Activated CD4-positive, alpha-beta T cell treated with anti-CD3 and anti-CD28 coated beads, Interleukin-2, amount 50 U/mL, for 4 hours (primary cell): ENCODE data around the gene OBSCN.

Experiments used
- DNase-seq, 2 experiments: peaks; one replicate each; pipeline ENCODE4 v3.0.0-alpha.2; 2020

OBSCN gene

GRCh38 chr1:228312136-228312764 is 104.4 kb downstream of the OBSCN start:
- DNase-seq: no peak

- no peak for DNase-seq
Measured at GRCh38 chr1:228313536-228314277, 105.9 kb downstream of the OBSCN start.

DNA sequence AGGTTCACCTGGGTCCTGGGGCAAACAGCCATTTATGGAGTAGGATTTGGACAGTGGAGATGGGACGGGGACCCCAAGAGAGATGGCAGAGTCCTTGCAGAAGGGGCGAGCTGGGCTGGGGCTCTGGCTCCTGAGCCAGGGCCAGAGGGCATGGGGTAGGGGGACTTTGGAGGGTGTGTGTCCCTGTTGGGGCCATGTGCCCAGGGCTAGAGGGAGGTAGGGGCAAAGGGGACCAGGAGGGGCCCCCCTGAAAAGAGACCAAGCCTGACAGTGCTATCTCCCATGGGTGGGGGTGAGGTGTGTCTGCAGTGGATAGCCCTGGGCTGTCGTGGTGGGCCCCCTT is 106.4 kb downstream of the OBSCN start:
- DNase-seq: no peak

DNA sequence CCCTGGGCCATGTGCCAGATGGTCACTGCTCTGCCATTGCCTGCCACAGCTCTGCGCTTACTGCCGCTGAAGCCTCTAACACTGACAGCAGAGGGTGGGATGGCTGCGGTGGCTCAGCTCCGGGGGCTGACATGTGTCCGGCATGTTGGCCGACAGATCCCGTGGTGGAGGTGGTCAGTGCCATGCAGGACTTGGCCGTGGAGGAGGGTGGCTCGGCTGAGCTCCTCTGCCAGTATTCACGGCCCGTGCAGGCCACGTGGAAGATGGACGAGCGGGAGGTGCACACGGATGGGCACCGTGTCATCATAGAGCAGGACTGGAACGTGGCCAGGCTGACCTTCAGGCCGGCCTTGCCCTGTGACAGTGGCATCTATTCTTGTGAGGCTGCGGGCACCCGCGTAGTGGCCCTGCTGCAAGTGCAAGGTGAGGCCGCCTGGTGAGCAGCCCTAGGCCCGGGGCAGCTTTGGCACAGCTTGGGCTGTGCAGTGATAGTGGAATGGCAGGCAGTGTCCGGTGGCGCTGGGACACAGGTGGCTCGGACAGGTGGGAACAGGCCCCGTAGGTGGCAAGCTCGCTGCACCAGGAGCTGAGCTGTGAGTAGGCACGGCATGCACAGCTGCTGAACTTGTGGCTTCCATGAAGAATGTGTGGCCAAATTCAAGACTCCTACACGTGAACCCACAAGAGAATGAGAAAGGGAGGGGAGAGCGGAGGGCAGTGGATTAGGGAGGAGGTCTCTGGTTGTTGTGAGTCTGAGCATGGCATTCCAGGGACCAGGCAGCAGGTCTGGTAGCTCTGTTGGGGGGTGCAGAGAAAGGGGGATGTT is 107.0 kb downstream of the OBSCN start:
- DNase-seq: no peak

- no peak for DNase-seq
Measured at GRCh38 chr1:228315484-228315944, 107.7 kb downstream of the OBSCN start.

GRCh38 chr1:228315945-228316588 is 108.2 kb downstream of the OBSCN start:
- DNase-seq: no peak

DNA sequence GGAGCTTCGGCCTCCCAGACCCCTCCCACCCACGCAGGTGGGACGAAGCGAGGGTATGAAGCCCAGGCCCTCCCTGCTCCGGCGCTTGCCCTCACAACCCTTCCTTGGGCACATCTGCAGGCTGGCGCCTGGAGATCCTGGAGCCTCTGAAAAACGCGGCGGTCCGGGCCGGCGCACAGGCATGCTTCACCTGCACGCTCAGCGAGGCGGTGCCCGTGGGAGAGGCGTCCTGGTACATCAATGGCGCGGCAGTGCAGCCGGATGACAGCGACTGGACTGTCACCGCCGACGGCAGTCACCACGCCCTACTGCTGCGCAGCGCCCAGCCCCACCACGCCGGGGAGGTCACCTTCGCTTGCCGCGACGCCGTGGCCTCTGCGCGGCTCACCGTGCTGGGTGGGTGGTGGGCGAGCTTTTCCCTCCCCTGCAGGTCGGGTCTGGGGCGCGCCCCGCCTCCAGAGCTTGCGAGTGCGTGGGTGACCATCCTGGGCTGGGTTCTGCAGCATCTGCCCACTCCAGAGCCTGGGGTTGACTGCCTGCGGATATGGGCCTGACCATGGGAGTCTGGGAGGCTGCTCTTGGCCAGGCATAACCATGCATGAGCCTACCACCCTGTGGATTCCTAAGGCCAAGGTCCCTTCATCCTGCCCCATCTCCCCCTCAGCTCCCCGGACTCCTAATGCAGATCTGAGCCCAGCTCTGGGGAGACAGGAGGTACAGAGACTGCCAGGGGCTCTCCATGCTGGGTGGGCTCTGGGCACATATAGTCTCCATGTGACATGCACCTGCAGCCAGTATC is 108.9 kb downstream of the OBSCN start:
- DNase-seq: no peak

- no peak for DNase-seq
Measured at GRCh38 chr1:228317411-228317828, 109.6 kb downstream of the OBSCN start.

GRCh38 chr1:228317891-228318810 is 110.3 kb downstream of the OBSCN start:
- no peak for DNase-seq

DNA sequence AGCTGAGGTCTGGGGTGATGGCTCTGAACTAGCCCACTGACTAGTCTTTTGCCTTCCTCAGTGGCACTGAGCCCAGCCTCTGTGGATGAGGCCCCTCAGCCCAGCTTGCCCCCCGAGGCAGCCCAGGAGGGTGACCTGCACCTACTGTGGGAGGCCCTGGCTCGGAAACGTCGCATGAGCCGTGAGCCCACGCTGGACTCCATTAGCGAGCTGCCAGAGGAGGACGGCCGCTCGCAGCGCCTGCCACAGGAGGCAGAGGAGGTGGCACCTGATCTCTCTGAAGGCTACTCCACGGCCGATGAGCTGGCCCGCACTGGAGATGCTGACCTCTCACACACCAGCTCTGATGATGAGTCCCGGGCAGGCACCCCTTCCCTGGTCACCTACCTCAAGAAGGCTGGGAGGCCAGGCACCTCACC is 111.0 kb downstream of the OBSCN start:
- DNase-seq: no peak

DNA sequence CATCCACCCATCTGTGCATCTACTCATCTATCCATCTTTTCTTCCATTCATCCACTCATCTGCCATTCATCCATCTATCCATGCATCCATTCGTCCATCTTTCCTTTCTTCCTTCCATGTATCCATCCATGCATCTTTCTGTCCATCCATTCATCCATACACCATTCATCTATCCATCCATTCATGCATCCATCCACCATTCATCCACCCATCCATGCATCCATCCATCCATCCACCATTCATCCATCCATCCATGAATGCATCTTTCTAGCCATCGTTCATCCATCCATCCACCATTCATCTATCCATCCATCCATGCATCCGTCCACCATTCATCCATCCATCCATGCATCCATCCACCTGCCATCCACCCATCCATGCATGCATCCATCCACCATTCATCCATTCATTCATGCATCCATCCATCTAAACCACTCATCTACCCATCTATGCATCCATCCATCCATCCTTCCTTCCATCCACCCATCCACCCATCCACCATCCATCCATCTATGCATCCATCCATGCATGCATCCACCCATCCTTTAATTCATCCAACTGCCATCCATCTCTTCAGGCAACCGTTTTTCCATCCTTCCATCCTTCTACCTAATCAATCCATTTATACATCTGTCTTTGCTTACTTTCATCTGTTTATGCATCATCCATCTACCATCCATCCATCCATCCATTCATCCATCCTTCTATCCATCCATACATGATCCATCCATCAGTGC is 111.7 kb downstream of the OBSCN start:
- DNase-seq: no peak

DNA sequence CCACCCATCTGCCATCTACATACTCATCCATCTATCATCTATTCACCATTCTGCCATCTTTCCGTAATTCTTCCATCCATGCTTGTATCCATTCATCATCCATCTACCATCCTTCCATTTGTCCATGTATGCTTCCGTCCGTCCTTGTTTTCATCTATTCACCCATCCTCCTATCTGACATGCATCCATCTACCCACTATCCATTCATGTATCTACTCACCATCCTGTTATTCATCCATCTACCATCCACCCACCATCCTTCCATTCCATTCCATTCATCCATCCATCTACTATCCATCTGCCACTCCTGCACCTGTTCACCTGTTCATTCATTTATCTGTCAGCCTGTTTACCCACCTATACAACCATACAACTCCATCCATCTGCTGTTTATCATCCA is 112.5 kb downstream of the OBSCN start:
- no peak for DNase-seq

DNA sequence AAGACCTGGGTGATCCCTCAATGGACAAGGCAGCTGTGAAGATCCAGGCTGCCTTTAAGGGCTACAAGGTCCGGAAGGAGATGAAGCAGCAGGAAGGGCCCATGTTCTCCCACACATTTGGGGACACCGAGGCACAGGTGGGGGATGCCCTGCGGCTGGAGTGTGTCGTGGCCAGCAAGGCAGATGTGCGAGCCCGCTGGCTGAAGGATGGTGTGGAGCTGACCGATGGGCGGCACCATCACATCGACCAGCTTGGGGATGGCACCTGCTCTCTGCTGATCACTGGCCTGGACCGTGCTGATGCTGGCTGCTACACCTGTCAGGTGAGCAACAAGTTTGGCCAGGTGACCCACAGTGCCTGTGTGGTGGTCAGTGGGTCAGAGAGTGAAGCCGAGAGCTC is 113.6 kb downstream of the OBSCN start:
- DNase-seq: no peak

DNA sequence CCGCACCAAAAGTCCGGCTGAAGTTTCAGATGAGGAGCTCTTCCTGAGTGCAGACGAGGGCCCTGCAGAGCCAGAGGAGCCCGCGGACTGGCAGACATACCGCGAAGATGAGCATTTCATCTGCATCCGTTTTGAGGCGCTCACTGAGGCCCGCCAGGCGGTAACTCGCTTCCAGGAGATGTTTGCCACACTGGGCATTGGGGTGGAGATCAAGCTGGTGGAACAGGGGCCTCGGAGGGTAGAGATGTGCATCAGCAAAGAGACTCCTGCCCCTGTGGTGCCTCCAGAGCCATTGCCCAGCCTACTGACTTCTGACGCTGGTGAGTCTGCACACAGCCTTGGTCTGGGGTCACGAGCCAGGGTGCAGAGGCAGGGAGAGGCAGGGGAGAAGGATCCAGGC is 114.1 kb downstream of the OBSCN start:
- DNase-seq: no peak

DNA sequence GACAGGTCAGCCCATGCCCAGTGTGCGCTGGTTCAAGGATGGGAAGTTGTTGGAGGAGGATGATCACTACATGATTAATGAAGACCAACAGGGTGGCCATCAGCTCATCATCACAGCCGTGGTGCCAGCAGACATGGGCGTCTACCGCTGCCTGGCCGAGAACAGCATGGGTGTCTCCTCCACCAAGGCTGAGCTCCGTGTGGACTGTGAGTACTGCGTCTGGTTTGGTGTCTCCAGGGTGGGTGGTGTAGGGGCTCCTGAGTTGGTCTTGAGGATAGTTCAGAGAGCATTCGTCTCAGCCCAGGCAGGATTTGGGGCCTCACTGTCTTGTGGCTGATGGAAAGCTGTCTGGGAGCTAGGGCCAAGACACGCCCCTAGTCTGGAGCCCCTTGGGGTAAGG is 115.6 kb downstream of the OBSCN start:
- DNase-seq: no peak

DNA sequence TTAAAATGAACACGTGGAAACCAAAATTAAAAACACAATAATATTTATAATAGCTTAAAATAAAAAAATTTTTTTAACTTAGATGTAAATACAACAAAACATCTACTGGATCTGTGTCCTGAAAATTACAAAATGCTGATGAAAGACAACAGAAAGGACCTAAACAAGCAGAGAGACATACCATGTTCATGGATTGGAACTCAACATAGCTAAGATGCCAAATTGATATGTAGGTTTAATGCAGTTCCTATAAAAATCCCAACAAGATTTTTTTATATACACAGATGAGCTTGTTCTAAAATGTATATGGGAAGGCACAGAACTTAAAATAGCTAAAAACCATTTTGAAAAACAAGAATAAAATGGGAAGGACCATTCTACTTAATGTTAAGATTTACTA is 117.4 kb downstream of the OBSCN start:
- DNase-seq: no peak

DNA sequence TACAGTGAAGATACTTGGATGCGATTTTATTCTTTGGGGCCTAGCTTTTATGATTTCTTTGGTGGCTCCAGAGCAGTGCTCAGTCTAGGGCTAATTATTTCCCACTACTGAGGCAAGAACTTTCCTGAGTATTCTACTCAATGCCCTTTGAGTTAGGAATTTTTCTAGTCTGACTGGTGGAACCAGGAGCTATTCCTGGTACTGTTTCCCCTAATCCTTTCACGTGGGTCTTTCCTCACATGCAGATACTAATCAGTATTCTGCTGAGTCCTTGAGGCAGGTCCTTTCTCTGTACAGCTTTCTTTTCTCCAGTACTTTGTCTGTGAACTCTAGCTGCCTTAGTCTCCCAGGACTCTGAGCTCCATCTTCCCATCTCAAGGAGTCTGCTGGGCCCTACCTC is 122.0 kb downstream of the OBSCN start:
- DNase-seq: no peak

DNA sequence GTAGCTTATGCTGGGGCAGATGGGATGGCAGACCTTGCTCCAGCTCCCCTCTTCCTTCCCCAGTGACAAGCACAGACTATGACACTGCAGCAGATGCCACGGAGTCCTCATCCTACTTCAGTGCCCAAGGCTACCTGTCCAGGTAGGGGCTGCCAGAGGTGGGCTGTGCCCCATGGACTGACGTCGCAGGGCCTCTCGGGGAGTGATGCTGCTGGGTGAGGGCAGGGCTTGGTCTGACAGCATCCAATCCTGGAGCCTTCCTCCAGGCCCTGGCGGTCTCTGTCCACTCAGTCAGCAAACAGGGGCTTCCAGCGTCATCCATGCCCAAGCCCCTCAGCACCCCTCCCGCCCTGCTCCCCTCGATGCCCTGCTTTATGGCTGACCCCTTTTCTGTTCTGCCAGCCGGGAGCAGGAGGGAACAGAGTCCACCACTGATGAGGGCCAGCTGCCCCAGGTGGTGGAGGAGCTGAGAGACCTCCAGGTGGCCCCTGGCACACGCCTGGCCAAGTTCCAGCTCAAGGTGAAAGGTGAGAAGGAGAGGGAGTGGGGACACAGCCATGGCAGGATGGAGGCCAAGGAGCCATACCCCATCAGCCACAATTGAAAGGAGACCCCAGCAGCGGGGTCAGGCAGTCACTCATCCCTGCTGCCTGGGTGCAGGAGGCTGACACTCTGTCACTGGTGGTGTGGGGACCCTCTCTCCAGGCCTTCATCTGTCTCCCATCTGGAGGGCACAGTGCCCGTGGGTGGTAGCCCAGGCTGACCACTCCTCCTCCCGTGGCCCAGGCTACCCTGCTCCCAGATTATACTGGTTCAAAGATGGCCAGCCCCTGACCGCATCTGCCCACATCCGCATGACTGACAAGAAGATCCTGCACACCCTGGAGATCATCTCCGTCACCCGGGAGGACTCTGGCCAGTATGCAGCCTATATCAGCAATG is 125.2 kb downstream of the OBSCN start:
- no peak for DNase-seq

GRCh38 chr1:228333739-228334115 is 125.9 kb downstream of the OBSCN start:
- no peak for DNase-seq
